Measurements from ENCODE around the gene GALK2. TPM values are rescaled to one million over a fixed set of nuclear protein-coding genes. Genes with fewer than 3 reads are reported as not detected.

The GALK2 gene
- total and polyA plus RNA-seq, 2 donors (not counting 1 experiment from before 2014, with no cell fraction given) = 11.2 to 23.1 TPM

DNA sequence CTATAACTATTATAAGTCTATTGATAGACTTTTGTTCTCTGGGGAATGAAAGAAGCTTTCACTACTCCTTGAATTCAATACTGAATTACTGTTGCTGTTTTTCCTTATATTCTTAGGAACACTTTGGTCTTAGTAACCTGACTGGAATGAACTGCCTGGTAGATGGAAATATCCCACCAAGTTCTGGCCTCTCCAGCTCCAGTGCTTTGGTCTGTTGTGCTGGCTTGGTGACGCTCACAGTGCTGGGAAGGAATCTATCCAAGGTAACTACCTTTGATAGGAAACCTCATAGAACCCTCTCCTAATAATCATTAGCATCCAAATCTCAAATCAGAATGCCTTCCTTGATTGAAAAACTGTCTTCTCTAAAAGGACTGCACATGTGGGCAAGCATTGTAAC is 69.1 kb downstream of the GALK2 start:
- Histone ChIP-seq H3K79me2 (ENCODE audit: control insufficient read depth, insufficient read depth, low read length) (no peaks in the 10 kb centered on the region), H3K9ac (ENCODE audit: low read length) (no peak overlapping the region), H3K4me3 (ENCODE audit: control extremely low read depth in 1 of 5, extremely low read depth in 1 of 5, insufficient read depth in 1 of 5, low read depth in 2 of 5, low read length in 4 of 5) (no peak overlapping the region), H3K27ac (ENCODE audit: low read length in 2 of 2) (no peak overlapping the region), H3K36me3 (replicated peaks in 1 of 2; ENCODE audit: control extremely low read depth in 1 of 2, control insufficient read depth in 1 of 2, extremely low read depth in 1 of 2, insufficient read depth in 2 of 2, low read length in 1 of 2) (peaks cover 6 to 20% of the 10 kb centered on the region in 2 experiments), H3K4me2 (replicated peaks; ENCODE audit: low read depth, low read length, poor library complexity, severe bottlenecking) (no peak overlapping the region), H4K20me1 (ENCODE audit: control insufficient read depth, insufficient read depth, low read length, poor library complexity, severe bottlenecking) (no peaks in the 10 kb centered on the region), H3K4me1 (ENCODE audit: control insufficient read depth in 2 of 2, insufficient read depth in 2 of 2, low read length in 2 of 2) (no peaks in the 10 kb centered on the region), H2AFZ (ENCODE audit: insufficient read depth, low read depth, low read length, poor library complexity, severe bottlenecking) (no peak overlapping the region), H3K27me3 (replicated peaks in 1 of 4; ENCODE audit: control extremely low read depth in 1 of 4, control insufficient read depth in 3 of 4, insufficient read depth in 4 of 4, low read length in 3 of 4) (no peaks in the 10 kb centered on the region), H3K9me3 (ENCODE audit: control extremely low read depth in 1 of 3, control insufficient read depth in 2 of 3, insufficient read depth in 1 of 3, low read length in 2 of 3) (no peaks in the 10 kb centered on the region)
- H3K4me3 Mint-ChIP-seq = no peak overlapping the region
- TF ChIP-seq EZH2 (IDR thresholded peaks at IDR 0.05; ENCODE audit: borderline replicate concordance, insufficient read depth, low read depth, low read length, poor library complexity, severe bottlenecking) = no peak
- TF ChIP-seq, protein P1, sequence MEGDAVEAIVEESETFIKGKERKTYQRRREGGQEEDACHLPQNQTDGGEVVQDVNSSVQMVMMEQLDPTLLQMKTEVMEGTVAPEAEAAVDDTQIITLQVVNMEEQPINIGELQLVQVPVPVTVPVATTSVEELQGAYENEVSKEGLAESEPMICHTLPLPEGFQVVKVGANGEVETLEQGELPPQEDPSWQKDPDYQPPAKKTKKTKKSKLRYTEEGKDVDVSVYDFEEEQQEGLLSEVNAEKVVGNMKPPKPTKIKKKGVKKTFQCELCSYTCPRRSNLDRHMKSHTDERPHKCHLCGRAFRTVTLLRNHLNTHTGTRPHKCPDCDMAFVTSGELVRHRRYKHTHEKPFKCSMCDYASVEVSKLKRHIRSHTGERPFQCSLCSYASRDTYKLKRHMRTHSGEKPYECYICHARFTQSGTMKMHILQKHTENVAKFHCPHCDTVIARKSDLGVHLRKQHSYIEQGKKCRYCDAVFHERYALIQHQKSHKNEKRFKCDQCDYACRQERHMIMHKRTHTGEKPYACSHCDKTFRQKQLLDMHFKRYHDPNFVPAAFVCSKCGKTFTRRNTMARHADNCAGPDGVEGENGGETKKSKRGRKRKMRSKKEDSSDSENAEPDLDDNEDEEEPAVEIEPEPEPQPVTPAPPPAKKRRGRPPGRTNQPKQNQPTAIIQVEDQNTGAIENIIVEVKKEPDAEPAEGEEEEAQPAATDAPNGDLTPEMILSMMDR (IDR thresholded peaks at IDR 0.05) = no peak
- H3K27ac Mint-ChIP-seq = no peak overlapping the region
- ATAC-seq (ENCODE audit: low read depth) = no peak
- WGBS (ENCODE audit: insufficient coverage) = no CpG with 5 or more reads among the region's 1 CpG
- no peaks in the 10 kb centered on the region for H3K9me3 Mint-ChIP-seq (ENCODE audit: insufficient read depth)
- no peak for DNase-seq
- ChIA-PET POLR2A (no interaction called here), CTCF (no interaction called here)
- intact Hi-C loops (cut with micrococcal nuclease) = loop anchor here (5.0 to 10.0 kb wide), 2 partner anchors 377 to 1076 kb away; no protein-coding TSS in a partner anchor
- H3K4me1 Mint-ChIP-seq = peaks cover 8% of the 10 kb centered on the region
- no peaks in the 10 kb centered on the region for H3K27me3 Mint-ChIP-seq

DNA sequence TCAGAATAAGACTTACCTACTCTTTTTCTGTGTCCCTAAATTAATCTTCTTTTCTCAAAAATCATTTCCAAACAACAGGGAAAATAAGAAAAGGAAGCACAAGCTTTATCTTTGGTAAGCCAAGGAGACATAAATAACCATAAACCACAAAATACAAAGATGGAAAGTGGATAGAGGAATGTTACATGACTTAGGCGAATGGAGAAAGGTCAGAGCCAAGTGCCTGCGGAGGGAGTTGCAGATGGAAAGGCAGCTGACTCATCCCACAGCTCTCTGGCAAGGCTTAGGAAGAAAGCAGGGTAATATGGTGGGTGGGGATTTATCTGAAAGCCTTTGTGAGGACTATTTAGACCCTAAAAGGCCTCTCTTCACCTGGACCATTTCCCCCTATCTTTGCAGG is 72.8 kb downstream of the GALK2 start:
- Histone ChIP-seq H3K4me2 (replicated peaks; ENCODE audit: low read depth, low read length, poor library complexity, severe bottlenecking) (no peak overlapping the region), H4K20me1 (ENCODE audit: control insufficient read depth, insufficient read depth, low read length, poor library complexity, severe bottlenecking) (no peaks in the 10 kb centered on the region), H3K9me3 (ENCODE audit: control extremely low read depth in 1 of 3, control insufficient read depth in 2 of 3, insufficient read depth in 1 of 3, low read length in 2 of 3) (no peaks in the 10 kb centered on the region), H3K79me2 (ENCODE audit: control insufficient read depth, insufficient read depth, low read length) (no peaks in the 10 kb centered on the region), H3K9ac (ENCODE audit: low read length) (no peak overlapping the region), H3K36me3 (replicated peaks in 1 of 2; ENCODE audit: control extremely low read depth in 1 of 2, control insufficient read depth in 1 of 2, extremely low read depth in 1 of 2, insufficient read depth in 2 of 2, low read length in 1 of 2) (peaks cover 6 to 17% of the 10 kb centered on the region in 2 experiments), H3K27me3 (replicated peaks in 1 of 4; ENCODE audit: control extremely low read depth in 1 of 4, control insufficient read depth in 3 of 4, insufficient read depth in 4 of 4, low read length in 3 of 4) (no peaks in the 10 kb centered on the region), H2AFZ (ENCODE audit: insufficient read depth, low read depth, low read length, poor library complexity, severe bottlenecking) (no peak overlapping the region), H3K27ac (ENCODE audit: low read length in 2 of 2) (no peak overlapping the region), H3K4me3 (ENCODE audit: control extremely low read depth in 1 of 5, extremely low read depth in 1 of 5, insufficient read depth in 1 of 5, low read depth in 2 of 5, low read length in 4 of 5) (no peak overlapping the region), H3K4me1 (ENCODE audit: control insufficient read depth in 2 of 2, insufficient read depth in 2 of 2, low read length in 2 of 2) (no peaks in the 10 kb centered on the region)
- 93% methylated on average over 2 of the region's 2 CpGs for WGBS (ENCODE audit: insufficient coverage)
- H3K27ac Mint-ChIP-seq = no peak overlapping the region
- no peak overlapping the region for H3K4me3 Mint-ChIP-seq
- no peak for ATAC-seq (ENCODE audit: low read depth)
- no peaks in the 10 kb centered on the region for H3K4me1 Mint-ChIP-seq
- POLR2A ChIA-PET = no interaction called here
- H3K27me3 Mint-ChIP-seq = no peaks in the 10 kb centered on the region
- TF ChIP-seq, protein P1 (IDR thresholded peaks at IDR 0.05) = no peak
- no peak for TF ChIP-seq EZH2 (IDR thresholded peaks at IDR 0.05; ENCODE audit: borderline replicate concordance, insufficient read depth, low read depth, low read length, poor library complexity, severe bottlenecking)
- CTCF ChIA-PET = no interaction called here
- no peaks in the 10 kb centered on the region for H3K9me3 Mint-ChIP-seq (ENCODE audit: insufficient read depth)
- intact Hi-C loops (cut with micrococcal nuclease) = no loop called here
- no peak for DNase-seq
